Brain microvascular endothelial cell (primary cell): ENCODE results near the gene KDM4D.
A peak's percentile ranks its signal among the peaks of the same experiment; 100 is the strongest.

ENCODE experiments used
- DNase-seq: peaks from one replicate; pipeline ENCODE4 v3.0.0-alpha.2; 2020
- H3K27ac ChIP-seq: fragments of 250-450 bp; sonication (Bioruptor Pico); 2 replicates; pipeline ENCODE4 v1.5.1; 2020; ENCODE audit warnings: mild to moderate bottlenecking, moderate library complexity
- H3K27me3 ChIP-seq: fragments of 250-450 bp; sonication (Bioruptor Pico); replicated peaks from 2 replicates; pipeline ENCODE4 v1.5.1; 2020; ENCODE audit warnings: mild to moderate bottlenecking
- H3K36me3 ChIP-seq: fragments of 250-450 bp; sonication (Bioruptor Pico); replicated peaks from 2 replicates; pipeline ENCODE4 v1.5.1; 2020; ENCODE audit warnings: mild to moderate bottlenecking
- H3K4me3 ChIP-seq: 2 replicates; pipeline ENCODE4 v1.5.1; 2011; ENCODE audit warnings: low read depth, mild to moderate bottlenecking, control low read depth, low read length, moderate library complexity
- CTCF ChIP-seq: IDR thresholded peaks from 2 replicates; pipeline ENCODE4 v1.5.1; 2011; ENCODE audit warnings: low read depth, mild to moderate bottlenecking, moderate library complexity, low read length, control low read depth, inconsistent platforms; ENCODE audit errors: missing control alignments
- in situ Hi-C: cut with HindIII; loops from 2 replicates; pipeline ENCODE4 v1.10.0; 2017; ENCODE audit warnings: low sequenced_read_pairs, low pct_ligation_motif_present

KDM4D gene

GRCh38 chr11:94948070-94948617 is 25.4 kb upstream of the KDM4D start:
- no peak for DNase-seq
- no peak for TF ChIP-seq CTCF
- in situ Hi-C loops = no loop called here
- Histone ChIP-seq H3K4me3 (no peak overlapping the region), H3K27ac (peak overlapping the region; percentile 12), H3K27me3 (no peaks in the 10 kb centered on the region), H3K36me3 (no peaks in the 10 kb centered on the region)

- in situ Hi-C loops = no loop called here
Observed at GRCh38 chr11:94954753-94955152, 18.8 kb upstream of the KDM4D start.

GRCh38 chr11:94956963-94957362 is 16.5 kb upstream of the KDM4D start:
- DNase-seq = no peak
- in situ Hi-C loops = no loop called here
- Histone ChIP-seq H3K27ac (no peak overlapping the region), H3K4me3 (no peak overlapping the region), H3K27me3 (no peaks in the 10 kb centered on the region), H3K36me3 (peaks cover 5% of the 10 kb centered on the region)
- no peak for TF ChIP-seq CTCF

More at GRCh38 chr11:94954753-94955152, 18.8 kb upstream of the KDM4D start:
- Histone ChIP-seq H3K4me3 (no peak overlapping the region), H3K27ac (no peak overlapping the region), H3K27me3 (no peaks in the 10 kb centered on the region), H3K36me3 (no peaks in the 10 kb centered on the region)
- no peak for TF ChIP-seq CTCF
- DNase-seq = no peak

- DNase-seq = peak; percentile 24
- no peaks in the 10 kb centered on the region for H3K27me3 ChIP-seq
- no peak for TF ChIP-seq CTCF
- peak overlapping the region; percentile 23 for H3K27ac ChIP-seq
- peaks cover 9% of the 10 kb centered on the region for H3K36me3 ChIP-seq
- no peak overlapping the region for H3K4me3 ChIP-seq
- in situ Hi-C loops = no loop called here
Observed at GRCh38 chr11:94958121-94958696, 15.3 kb upstream of the KDM4D start.

GRCh38 chr11:94959179-94959578 is 14.3 kb upstream of the KDM4D start:
- Histone ChIP-seq H3K4me3 (no peak overlapping the region), H3K27ac (no peak overlapping the region), H3K27me3 (no peaks in the 10 kb centered on the region), H3K36me3 (peaks cover 11% of the 10 kb centered on the region)
- in situ Hi-C loops = no loop called here
- no peak for TF ChIP-seq CTCF
- no peak for DNase-seq

- Histone ChIP-seq H3K27ac (no peak overlapping the region), H3K36me3 (peaks cover 22% of the 10 kb centered on the region), H3K4me3 (no peak overlapping the region), H3K27me3 (no peaks in the 10 kb centered on the region)
- in situ Hi-C loops = no loop called here
- no peak for DNase-seq
- TF ChIP-seq CTCF = no peak
Observed at GRCh38 chr11:94960488-94960887, 13.0 kb upstream of the KDM4D start.
